GM23338 (cell line): ENCODE measurements around the gene CCL18.
"Not testable (repeated sequence)": the region's sequence is repeated elsewhere in the genome, so short reads cannot be mapped to it uniquely, and the experiment has no call there.

Source experiments
- CTCF ChIP-seq, 2 experiments: fragments of 200-600 bp in 1 of 2; sonication (generic) in 1 of 2; conservative IDR thresholded peaks; 2 replicates each; pipeline versions ENCODE4 v1.5.1 to v1.6.1; 2016 to 2017; ENCODE audit warnings: antibody characterized with exemption in 2 of 2, low read depth in 2 of 2, mild to moderate bottlenecking in 2 of 2, moderate library complexity in 1 of 2
- EZH2 ChIP-seq: fragments of 200-600 bp; sonication (generic); IDR thresholded peaks from one replicate; pipeline ENCODE4 v1.8.0; 2017; ENCODE audit warnings: antibody characterized with exemption, mild to moderate bottlenecking, low read depth; ENCODE audit not compliant: unreplicated experiment
- EZH2phosphoT487 ChIP-seq: fragments of 200-600 bp; sonication (generic); IDR thresholded peaks from one replicate; pipeline ENCODE4 v1.8.1; 2018; ENCODE audit warnings: antibody characterized with exemption; ENCODE audit not compliant: unreplicated experiment
- POLR2AphosphoS5 ChIP-seq: IDR thresholded peaks from 2 replicates; pipeline ENCODE4 v1.6.1; 2016; ENCODE audit warnings: antibody characterized with exemption, low read depth
- STAT1 ChIP-seq: IDR thresholded peaks from one replicate; pipeline ENCODE4 v1.6.1; 2016; ENCODE audit warnings: antibody characterized with exemption; ENCODE audit not compliant: unreplicated experiment
- TF ChIP-seq, protein P1 (sequence below): IDR thresholded peaks from one replicate; pipeline ENCODE4 v1.6.1; 2018; ENCODE audit warnings: antibody characterized with exemption; ENCODE audit not compliant: unreplicated experiment
- TF ChIP-seq, protein P2 (sequence below): IDR thresholded peaks from 2 replicates; pipeline ENCODE4 v1.6.1; 2016; ENCODE audit warnings: antibody characterized with exemption

DNA sequence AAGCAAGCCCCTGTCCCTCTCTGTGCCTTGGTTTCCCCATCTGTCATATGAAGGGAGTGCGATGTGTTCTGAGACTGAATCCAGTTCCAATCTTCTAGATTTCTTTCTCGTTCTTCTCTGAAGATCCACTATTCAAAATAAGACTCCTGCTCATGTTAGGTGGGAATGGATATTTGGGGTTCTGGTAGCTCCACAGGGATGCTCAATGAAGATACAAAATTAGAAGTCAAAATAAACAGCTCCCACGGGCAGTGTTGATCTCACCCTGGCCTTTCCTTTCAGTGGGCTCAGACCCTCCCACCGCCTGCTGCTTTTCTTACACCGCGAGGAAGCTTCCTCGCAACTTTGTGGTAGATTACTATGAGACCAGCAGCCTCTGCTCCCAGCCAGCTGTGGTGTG is 40.2 kb downstream of the CCL18 start:
- not testable (repeated sequence) for TF ChIP-seq CTCF (conservative IDR thresholded peaks at IDR 0.05; ENCODE audit: low read depth in 2 of 2); POLR2AphosphoS5; EZH2; EZH2phosphoT487; STAT1
- TF ChIP-seq, protein P1, sequence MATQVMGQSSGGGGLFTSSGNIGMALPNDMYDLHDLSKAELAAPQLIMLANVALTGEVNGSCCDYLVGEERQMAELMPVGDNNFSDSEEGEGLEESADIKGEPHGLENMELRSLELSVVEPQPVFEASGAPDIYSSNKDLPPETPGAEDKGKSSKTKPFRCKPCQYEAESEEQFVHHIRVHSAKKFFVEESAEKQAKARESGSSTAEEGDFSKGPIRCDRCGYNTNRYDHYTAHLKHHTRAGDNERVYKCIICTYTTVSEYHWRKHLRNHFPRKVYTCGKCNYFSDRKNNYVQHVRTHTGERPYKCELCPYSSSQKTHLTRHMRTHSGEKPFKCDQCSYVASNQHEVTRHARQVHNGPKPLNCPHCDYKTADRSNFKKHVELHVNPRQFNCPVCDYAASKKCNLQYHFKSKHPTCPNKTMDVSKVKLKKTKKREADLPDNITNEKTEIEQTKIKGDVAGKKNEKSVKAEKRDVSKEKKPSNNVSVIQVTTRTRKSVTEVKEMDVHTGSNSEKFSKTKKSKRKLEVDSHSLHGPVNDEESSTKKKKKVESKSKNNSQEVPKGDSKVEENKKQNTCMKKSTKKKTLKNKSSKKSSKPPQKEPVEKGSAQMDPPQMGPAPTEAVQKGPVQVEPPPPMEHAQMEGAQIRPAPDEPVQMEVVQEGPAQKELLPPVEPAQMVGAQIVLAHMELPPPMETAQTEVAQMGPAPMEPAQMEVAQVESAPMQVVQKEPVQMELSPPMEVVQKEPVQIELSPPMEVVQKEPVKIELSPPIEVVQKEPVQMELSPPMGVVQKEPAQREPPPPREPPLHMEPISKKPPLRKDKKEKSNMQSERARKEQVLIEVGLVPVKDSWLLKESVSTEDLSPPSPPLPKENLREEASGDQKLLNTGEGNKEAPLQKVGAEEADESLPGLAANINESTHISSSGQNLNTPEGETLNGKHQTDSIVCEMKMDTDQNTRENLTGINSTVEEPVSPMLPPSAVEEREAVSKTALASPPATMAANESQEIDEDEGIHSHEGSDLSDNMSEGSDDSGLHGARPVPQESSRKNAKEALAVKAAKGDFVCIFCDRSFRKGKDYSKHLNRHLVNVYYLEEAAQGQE, result not testable (repeated sequence)
- TF ChIP-seq, protein P2, sequence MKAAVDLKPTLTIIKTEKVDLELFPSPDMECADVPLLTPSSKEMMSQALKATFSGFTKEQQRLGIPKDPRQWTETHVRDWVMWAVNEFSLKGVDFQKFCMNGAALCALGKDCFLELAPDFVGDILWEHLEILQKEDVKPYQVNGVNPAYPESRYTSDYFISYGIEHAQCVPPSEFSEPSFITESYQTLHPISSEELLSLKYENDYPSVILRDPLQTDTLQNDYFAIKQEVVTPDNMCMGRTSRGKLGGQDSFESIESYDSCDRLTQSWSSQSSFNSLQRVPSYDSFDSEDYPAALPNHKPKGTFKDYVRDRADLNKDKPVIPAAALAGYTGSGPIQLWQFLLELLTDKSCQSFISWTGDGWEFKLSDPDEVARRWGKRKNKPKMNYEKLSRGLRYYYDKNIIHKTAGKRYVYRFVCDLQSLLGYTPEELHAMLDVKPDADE, result not testable (repeated sequence)
